HG03159 (cell line): Measurements from ENCODE around the gene ITFG1.
"Not testable (repeated sequence)": the region's sequence is repeated elsewhere in the genome, so short reads cannot be mapped to it uniquely, and the experiment has no call there.

Source experiments
- ATAC-seq: cut with Tn5 transposase; IDR thresholded peaks from one replicate; pipeline ENCODE4 v1.9.1; 2021; ENCODE audit warnings: mild to moderate bottlenecking, moderate library complexity; ENCODE audit not compliant: unreplicated experiment

The ITFG1 gene

GRCh38 chr16:47473792-47474191 is 12.9 kb upstream of the ITFG1 start:
- no peak for ATAC-seq

- not testable (repeated sequence) for ATAC-seq
Observed at GRCh38 chr16:47473004-47473403, 12.1 kb upstream of the ITFG1 start.

- no peak for ATAC-seq
Observed at GRCh38 chr16:47470810-47471209, 9.9 kb upstream of the ITFG1 start.

GRCh38 chr16:47470211-47470610 is 9.3 kb upstream of the ITFG1 start:
- ATAC-seq: no peak

- ATAC-seq: no peak
Observed at GRCh38 chr16:47469227-47469626, 8.4 kb upstream of the ITFG1 start.

GRCh38 chr16:47468070-47468689 is 7.3 kb upstream of the ITFG1 start:
- ATAC-seq: not testable (repeated sequence)

- no peak for ATAC-seq
Observed at GRCh38 chr16:47467501-47467900, 6.6 kb upstream of the ITFG1 start.

- ATAC-seq: no peak
Observed at GRCh38 chr16:47465919-47466630, 5.2 kb upstream of the ITFG1 start.

GRCh38 chr16:47463771-47464624 is 3.1 kb upstream of the ITFG1 start:
- ATAC-seq: no peak

GRCh38 chr16:47461598-47462266 is 869 bp upstream of the ITFG1 start:
- ATAC-seq: peak; percentile 41

GRCh38 chr16:47460359-47460710 is 528 bp downstream of the ITFG1 start:
- ATAC-seq: peak; percentile 0

GRCh38 chr16:47459603-47460002 is 1.3 kb downstream of the ITFG1 start:
- ATAC-seq: no peak

GRCh38 chr16:47458331-47458730 is 2.5 kb downstream of the ITFG1 start:
- no peak for ATAC-seq

- ATAC-seq: no peak
Observed at GRCh38 chr16:47449788-47450187, 11.1 kb downstream of the ITFG1 start.

- ATAC-seq: no peak
Observed at GRCh38 chr16:47448830-47449575, 11.9 kb downstream of the ITFG1 start.

- ATAC-seq: no peak
Observed at GRCh38 chr16:47446431-47446830, 14.4 kb downstream of the ITFG1 start.

GRCh38 chr16:47442884-47443283 is 18.0 kb downstream of the ITFG1 start:
- ATAC-seq: not testable (repeated sequence)

- ATAC-seq: not testable (repeated sequence)
Observed at GRCh38 chr16:47440066-47440465, 20.8 kb downstream of the ITFG1 start.

GRCh38 chr16:47434274-47434673 is 26.6 kb downstream of the ITFG1 start:
- ATAC-seq: not testable (repeated sequence)

GRCh38 chr16:47431960-47432359 is 28.9 kb downstream of the ITFG1 start:
- no peak for ATAC-seq

GRCh38 chr16:47426806-47427205 is 34.1 kb downstream of the ITFG1 start:
- no peak for ATAC-seq
